ENCODE results near the gene TIPARP. TPM values are rescaled to one million over a fixed set of nuclear protein-coding genes. Genes with fewer than 3 reads are reported as not detected.
A peak's percentile ranks its signal among the peaks of the same experiment; 100 is the strongest.

The TIPARP gene
- total RNA-seq, 1 experiment from 2014 or later: 116 TPM

DNA sequence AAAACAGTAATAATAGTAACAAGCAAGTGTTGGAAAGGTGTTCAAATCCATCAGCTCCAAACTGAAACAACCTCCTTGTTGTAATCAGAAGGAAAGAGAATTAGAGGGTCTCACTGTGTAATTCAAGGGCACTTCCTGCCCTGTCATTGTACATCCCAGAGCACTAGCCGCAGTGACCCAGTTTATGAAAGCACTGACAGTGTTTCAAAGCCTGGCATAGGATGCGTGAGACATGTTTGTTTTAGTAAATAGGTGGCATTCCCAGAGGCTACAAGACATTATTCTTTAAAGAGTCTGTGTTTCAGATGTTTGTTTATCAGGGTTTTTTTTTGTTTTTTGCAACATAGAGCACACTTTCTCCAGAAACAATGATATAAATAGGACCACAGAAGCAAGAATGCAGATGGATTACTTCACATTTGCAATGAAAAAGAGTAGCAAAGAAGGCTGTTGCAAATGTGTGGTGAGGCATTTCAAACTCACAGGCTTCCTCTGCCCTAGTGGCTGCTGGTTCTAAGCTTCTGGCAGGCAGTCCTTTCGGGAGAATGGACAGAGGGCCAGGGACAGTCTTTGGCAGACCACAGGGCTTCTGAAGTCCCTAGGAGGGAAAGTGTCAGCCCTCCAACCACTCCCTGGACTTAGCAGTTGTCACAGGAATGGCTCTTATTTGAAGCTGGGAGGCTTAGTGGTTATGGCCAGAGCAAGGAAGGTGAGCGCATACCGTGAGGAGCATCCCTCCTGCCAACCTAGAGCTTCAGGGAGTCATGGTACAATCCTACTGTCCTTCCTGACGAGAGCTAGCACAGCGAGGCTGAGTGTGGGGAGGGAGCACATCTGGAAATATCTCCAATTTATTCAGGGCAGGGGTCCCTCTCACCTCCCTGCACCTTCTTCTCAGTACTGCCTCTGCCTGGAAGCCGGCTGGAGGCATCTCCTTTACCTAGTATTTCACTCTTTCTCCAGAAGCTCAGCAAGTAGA is 31.4 kb upstream of the TIPARP start:
- H3K27ac ChIP-seq (ENCODE audit: low read depth, low read length, poor library complexity, severe bottlenecking): peak overlapping the region; percentile 86
- CTCF ChIA-PET: no interaction called here

DNA sequence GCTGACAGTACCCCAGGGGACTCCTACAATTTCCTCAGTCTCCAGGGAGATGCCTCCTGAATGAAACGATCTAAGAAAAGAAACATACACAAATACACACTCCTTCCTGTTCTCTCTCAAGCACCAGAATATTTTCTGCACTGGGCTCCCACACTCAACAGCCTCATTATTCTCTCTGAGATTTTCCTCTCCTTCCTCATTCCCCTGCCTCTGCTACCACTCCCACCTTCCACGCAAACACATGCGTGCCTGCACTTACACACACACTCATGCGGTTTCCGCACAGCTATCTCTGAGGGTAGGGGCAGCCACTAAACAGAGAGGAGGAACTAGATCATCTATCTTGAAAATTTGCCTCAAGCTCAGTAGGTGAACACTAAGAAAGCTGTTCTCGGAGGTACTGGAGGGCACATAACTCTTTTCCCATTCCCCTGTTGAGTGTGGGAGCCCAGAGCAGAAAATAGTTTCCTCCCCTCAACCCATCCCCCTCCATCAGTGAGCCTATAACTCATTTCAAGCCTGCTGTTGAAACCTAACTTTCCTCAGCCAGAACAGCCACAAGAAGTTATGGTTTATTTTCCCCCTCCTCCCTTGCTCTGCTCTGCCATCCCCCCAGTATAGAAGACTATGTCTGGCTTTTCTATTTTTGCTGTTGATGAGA is 30.5 kb upstream of the TIPARP start:
- H3K4me3 ChIP-seq (ENCODE audit: low read depth, low read length, poor library complexity, severe bottlenecking): peak overlapping the region; percentile 32
- H3K9me3 ChIP-seq (ENCODE audit: low read depth, low read length, poor library complexity, severe bottlenecking): peaks cover 7% of the 10 kb centered on the region
- ChIA-PET POLR2A (ENCODE audit: low non-redundant PET) (no interaction called here), CTCF (no interaction called here)
- H3K27me3 ChIP-seq (replicated peaks; ENCODE audit: insufficient read depth, low read depth, low read length, poor library complexity): no peaks in the 10 kb centered on the region
- peak overlapping the region; percentile 86 for H3K27ac ChIP-seq (ENCODE audit: low read depth, low read length, poor library complexity, severe bottlenecking)
- peaks cover 4% of the 10 kb centered on the region for H3K36me3 ChIP-seq (ENCODE audit: insufficient read depth, low read length, poor library complexity, severe bottlenecking)
- H3K4me1 ChIP-seq (ENCODE audit: insufficient read depth, low read length, poor library complexity, severe bottlenecking): peaks cover 31% of the 10 kb centered on the region
- DNase-seq (ENCODE audit: low spot score): peak; percentile 80
- no peak for TF ChIP-seq EZH2 (IDR thresholded peaks at IDR 0.05; ENCODE audit: borderline replicate concordance, low read depth, low read length, poor library complexity, severe bottlenecking)
- TF ChIP-seq, protein P1, sequence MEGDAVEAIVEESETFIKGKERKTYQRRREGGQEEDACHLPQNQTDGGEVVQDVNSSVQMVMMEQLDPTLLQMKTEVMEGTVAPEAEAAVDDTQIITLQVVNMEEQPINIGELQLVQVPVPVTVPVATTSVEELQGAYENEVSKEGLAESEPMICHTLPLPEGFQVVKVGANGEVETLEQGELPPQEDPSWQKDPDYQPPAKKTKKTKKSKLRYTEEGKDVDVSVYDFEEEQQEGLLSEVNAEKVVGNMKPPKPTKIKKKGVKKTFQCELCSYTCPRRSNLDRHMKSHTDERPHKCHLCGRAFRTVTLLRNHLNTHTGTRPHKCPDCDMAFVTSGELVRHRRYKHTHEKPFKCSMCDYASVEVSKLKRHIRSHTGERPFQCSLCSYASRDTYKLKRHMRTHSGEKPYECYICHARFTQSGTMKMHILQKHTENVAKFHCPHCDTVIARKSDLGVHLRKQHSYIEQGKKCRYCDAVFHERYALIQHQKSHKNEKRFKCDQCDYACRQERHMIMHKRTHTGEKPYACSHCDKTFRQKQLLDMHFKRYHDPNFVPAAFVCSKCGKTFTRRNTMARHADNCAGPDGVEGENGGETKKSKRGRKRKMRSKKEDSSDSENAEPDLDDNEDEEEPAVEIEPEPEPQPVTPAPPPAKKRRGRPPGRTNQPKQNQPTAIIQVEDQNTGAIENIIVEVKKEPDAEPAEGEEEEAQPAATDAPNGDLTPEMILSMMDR (conservative IDR thresholded peaks at IDR 0.05; ENCODE audit: low read depth, low read length): no peak
- BruUV-seq (replicated peaks): no TSS peak
- intact Hi-C loops (cut with micrococcal nuclease; ENCODE audit: unreplicated experiment): no loop called here

More for the DNA sequence above, 31.4 kb upstream of the TIPARP start:
- Histone ChIP-seq H3K9me3 (ENCODE audit: low read depth, low read length, poor library complexity, severe bottlenecking) (peaks cover 7% of the 10 kb centered on the region), H3K36me3 (ENCODE audit: insufficient read depth, low read length, poor library complexity, severe bottlenecking) (peaks cover 4% of the 10 kb centered on the region), H3K4me3 (ENCODE audit: low read depth, low read length, poor library complexity, severe bottlenecking) (peak overlapping the region; percentile 32), H3K27me3 (replicated peaks; ENCODE audit: insufficient read depth, low read depth, low read length, poor library complexity) (no peaks in the 10 kb centered on the region), H3K4me1 (ENCODE audit: insufficient read depth, low read length, poor library complexity, severe bottlenecking) (peaks cover 31% of the 10 kb centered on the region)
- POLR2A ChIA-PET (ENCODE audit: low non-redundant PET): no interaction called here
- no TSS peak for BruUV-seq (replicated peaks)
- no peak for TF ChIP-seq EZH2 (IDR thresholded peaks at IDR 0.05; ENCODE audit: borderline replicate concordance, low read depth, low read length, poor library complexity, severe bottlenecking)
- TF ChIP-seq, protein P1 (conservative IDR thresholded peaks at IDR 0.05; ENCODE audit: low read depth, low read length): no peak
- intact Hi-C loops (cut with micrococcal nuclease; ENCODE audit: unreplicated experiment): no loop called here
- no peak for DNase-seq (ENCODE audit: low spot score)

DNA sequence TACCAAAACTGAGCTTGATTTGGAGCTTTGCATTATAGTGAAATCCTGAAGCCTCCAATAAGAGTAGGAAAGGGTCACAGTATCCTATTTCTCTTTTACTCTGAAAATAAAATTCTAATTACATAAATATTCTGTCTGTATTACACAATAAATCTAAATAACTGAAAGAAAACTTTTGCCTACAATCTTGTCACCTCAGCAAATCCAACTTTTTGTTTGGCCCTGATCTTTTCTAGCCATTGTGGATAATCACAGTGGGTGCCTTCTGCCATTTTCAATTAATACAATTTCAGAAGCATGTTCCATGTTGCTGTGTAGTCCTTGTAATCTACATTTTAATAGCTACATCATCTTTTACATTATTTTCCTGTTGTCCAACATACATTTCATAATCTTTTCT is 29.4 kb upstream of the TIPARP start:
- ChIA-PET CTCF (no interaction called here), POLR2A (ENCODE audit: low non-redundant PET) (no interaction called here)
- peak overlapping the region; percentile 86 for H3K27ac ChIP-seq (ENCODE audit: low read depth, low read length, poor library complexity, severe bottlenecking)
- H3K27me3 ChIP-seq (replicated peaks; ENCODE audit: insufficient read depth, low read depth, low read length, poor library complexity): no peaks in the 10 kb centered on the region
- no peak for DNase-seq (ENCODE audit: low spot score)
- no peak overlapping the region for H3K4me3 ChIP-seq (ENCODE audit: low read depth, low read length, poor library complexity, severe bottlenecking)
- TF ChIP-seq, protein P1 (conservative IDR thresholded peaks at IDR 0.05; ENCODE audit: low read depth, low read length): no peak
- TF ChIP-seq EZH2 (IDR thresholded peaks at IDR 0.05; ENCODE audit: borderline replicate concordance, low read depth, low read length, poor library complexity, severe bottlenecking): no peak
- peaks cover 31% of the 10 kb centered on the region for H3K4me1 ChIP-seq (ENCODE audit: insufficient read depth, low read length, poor library complexity, severe bottlenecking)
- H3K36me3 ChIP-seq (ENCODE audit: insufficient read depth, low read length, poor library complexity, severe bottlenecking): peaks cover 4% of the 10 kb centered on the region
- H3K9me3 ChIP-seq (ENCODE audit: low read depth, low read length, poor library complexity, severe bottlenecking): peaks cover 7% of the 10 kb centered on the region
- no TSS peak for BruUV-seq (replicated peaks)
- intact Hi-C loops (cut with micrococcal nuclease; ENCODE audit: unreplicated experiment): no loop called here

Measured in A673 (cell line).